Sigmoid colon (tissue), 7 donors: ENCODE measurements around the gene MAN2A1. TPM values are rescaled to one million over a fixed set of nuclear protein-coding genes. Genes with fewer than 3 reads are reported as not detected.

Experiments
- DNase-seq: peaks from one replicate; pipeline ENCODE4 v3.0.0-alpha.2; 2019
- H3K27ac ChIP-seq, 4 donors: fragments of 200-600 bp; sonication (generic); one replicate each; pipeline ENCODE4 v1.5.1; 2016 to 2019; ENCODE audit warnings: mild to moderate bottlenecking in 1 of 4
- H3K27me3 ChIP-seq, 3 donors: fragments of 200-600 bp; sonication (generic); one replicate each; pipeline ENCODE4 v1.5.1; 2019; ENCODE audit warnings: mild to moderate bottlenecking in 1 of 3
- H3K36me3 ChIP-seq, 4 donors: fragments of 200-600 bp; sonication (generic); one replicate each; pipeline ENCODE4 v1.5.1; 2016 to 2019
- H3K4me1 ChIP-seq, 4 donors: fragments of 200-600 bp; sonication (generic); one replicate each; pipeline ENCODE4 v1.5.1; 2017 to 2019
- H3K4me3 ChIP-seq, 4 donors: fragments of 200-600 bp; sonication (generic); one replicate each; pipeline ENCODE4 v1.5.1; 2017 to 2019; ENCODE audit warnings: mild to moderate bottlenecking in 2 of 4, moderate library complexity in 1 of 4
- H3K9me3 ChIP-seq, 4 donors: fragments of 200-600 bp in 3 of 4; sonication (generic) in 3 of 4; one replicate each; pipeline versions ENCODE4 v1.5.1 to v1.6.1; 2013 to 2019
- EP300 ChIP-seq, 4 donors: sonication (generic); formaldehyde crosslinking; IDR thresholded peaks; one replicate each; pipeline ENCODE4 v1.6.1; 2017; ENCODE audit warnings: antibody characterized with exemption in 4 of 4
- POLR2A ChIP-seq, 2 donors: fragments of 450-650 bp; IDR thresholded peaks; one replicate each; pipeline ENCODE4 v1.6.1; 2016; ENCODE audit warnings: antibody characterized with exemption in 2 of 2, mild to moderate bottlenecking in 2 of 2, moderate library complexity in 2 of 2
- POLR2AphosphoS5 ChIP-seq, 4 donors: sonication (generic); formaldehyde crosslinking; IDR thresholded peaks; one replicate each; pipeline ENCODE4 v1.6.1; 2017; ENCODE audit warnings: antibody characterized with exemption in 4 of 4
- WGBS, 2 donors: extraction: QIAGEN DNeasy Blood & Tissue Kit; methylation state at CpG; one replicate each; pipeline ENCODE4 v1.1.7; 2013; 5-methylcytosine and 5-hydroxymethylcytosine counted together
- intact Hi-C: fragments of 100-400 bp; cut with DNase I; formaldehyde crosslinking; loops from one replicate; pipeline ENCODE4 v1.15.1; 2023
- polyA plus RNA-seq, 3 donors: library from polyadenylated mRNA; stranded (reverse); fragments of 200-250 nt; gene quantifications; one replicate each; pipeline ENCODE4 v1.2.3, GENCODE V29; 2013
- total RNA-seq, 4 donors: library from RNA; depleted of rRNA; stranded (reverse); fragments of >200 nt; gene quantifications; one replicate each; pipeline ENCODE4 v1.1.0, GENCODE V29; 2016
- TF ChIP-seq, protein P1 (sequence below), 4 experiments: fragments of 450-650 bp in 3 of 4; fragments of 200-600 bp in 1 of 4; IDR thresholded peaks; one replicate each; pipeline ENCODE4 v1.5.1; 2016 to 2019; ENCODE audit warnings: antibody characterized with exemption in 4 of 4, mild to moderate bottlenecking in 3 of 4, moderate library complexity in 2 of 4
- donor health status: healthy with polysubstance abuse.
- donor health status: Bipolar disorder and iron deficiency.
- donor health status: healthy.

Gene MAN2A1
- total and polyA plus RNA-seq, 7 donors, result 3.6 to 58.4 (median 40.2) TPM

DNA sequence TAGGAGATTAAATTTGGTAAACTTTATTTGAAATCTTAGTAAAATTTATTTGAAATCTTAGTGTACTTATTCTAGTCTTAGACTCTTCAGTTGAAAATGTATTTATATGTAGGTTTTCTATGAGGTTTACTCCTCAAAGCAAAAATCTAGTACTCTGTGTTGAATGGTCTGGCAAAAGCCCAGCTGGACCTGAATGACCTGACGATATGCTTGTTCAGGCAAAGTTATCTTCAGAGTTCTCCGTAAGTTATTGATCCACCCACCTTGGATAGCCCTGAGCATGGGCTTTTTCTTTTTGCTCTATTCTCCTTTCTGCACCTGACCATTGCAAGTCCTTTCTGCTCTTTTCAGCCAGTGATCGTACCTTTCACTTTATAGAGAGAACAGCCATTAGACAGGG lies 158.4 kb downstream of the MAN2A1 start:
- Histone ChIP-seq H3K36me3 (peaks cover 0 to 38% (median 8%) of the 10 kb centered on the region in 4 donors), H3K9me3 (no peaks in the 10 kb centered on the region), H3K27ac (no peak overlapping the region), H3K27me3 (no peaks in the 10 kb centered on the region), H3K4me3 (no peak overlapping the region), H3K4me1 (peaks cover 0 to 6% (median 2%) of the 10 kb centered on the region in 4 donors)
- no peak for DNase-seq
- WGBS, 2 donors, result 98% methylated on average over 3 of the region's 3 CpGs
- intact Hi-C loops, result no loop called here
- TF ChIP-seq, protein P1, sequence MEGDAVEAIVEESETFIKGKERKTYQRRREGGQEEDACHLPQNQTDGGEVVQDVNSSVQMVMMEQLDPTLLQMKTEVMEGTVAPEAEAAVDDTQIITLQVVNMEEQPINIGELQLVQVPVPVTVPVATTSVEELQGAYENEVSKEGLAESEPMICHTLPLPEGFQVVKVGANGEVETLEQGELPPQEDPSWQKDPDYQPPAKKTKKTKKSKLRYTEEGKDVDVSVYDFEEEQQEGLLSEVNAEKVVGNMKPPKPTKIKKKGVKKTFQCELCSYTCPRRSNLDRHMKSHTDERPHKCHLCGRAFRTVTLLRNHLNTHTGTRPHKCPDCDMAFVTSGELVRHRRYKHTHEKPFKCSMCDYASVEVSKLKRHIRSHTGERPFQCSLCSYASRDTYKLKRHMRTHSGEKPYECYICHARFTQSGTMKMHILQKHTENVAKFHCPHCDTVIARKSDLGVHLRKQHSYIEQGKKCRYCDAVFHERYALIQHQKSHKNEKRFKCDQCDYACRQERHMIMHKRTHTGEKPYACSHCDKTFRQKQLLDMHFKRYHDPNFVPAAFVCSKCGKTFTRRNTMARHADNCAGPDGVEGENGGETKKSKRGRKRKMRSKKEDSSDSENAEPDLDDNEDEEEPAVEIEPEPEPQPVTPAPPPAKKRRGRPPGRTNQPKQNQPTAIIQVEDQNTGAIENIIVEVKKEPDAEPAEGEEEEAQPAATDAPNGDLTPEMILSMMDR (IDR thresholded peaks at IDR 0.05), result no peak
- TF ChIP-seq POLR2AphosphoS5 (IDR thresholded peaks at IDR 0.05), result no peak
- no peak for TF ChIP-seq POLR2A (IDR thresholded peaks at IDR 0.05)
- no peak for TF ChIP-seq EP300 (IDR thresholded peaks at IDR 0.05)

DNA sequence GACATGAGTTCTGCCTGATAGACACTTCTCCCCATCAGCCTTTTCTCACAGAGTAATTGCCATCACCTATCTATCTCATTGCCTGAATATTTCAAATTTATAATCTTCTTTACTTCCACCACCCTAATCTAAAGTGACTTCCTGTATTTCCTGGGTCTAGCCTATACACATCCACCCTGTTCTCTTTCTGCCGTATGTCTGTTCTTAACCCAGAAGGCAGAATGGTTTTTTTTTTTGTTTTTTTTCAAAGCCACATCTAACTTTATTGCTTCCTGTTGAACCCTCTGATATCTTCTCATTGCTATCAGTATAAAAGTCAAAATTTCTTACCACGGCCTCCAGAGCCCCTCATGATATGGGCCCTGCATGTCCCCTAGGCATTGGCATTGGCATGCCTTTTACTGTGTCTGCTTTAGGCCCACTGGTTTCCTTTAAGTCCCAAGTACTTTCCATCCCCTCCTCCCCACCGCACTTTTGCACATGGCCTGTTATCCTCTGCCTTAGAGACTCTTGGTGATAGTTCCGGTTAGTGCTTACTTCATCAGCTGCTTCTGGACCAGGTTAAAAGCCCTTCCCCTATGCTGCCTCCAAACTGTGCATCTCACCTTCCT lies 159.9 kb downstream of the MAN2A1 start:
- Histone ChIP-seq H3K9me3 (no peaks in the 10 kb centered on the region), H3K36me3 (peaks cover 0 to 34% (median 8%) of the 10 kb centered on the region in 4 donors), H3K27me3 (no peaks in the 10 kb centered on the region), H3K4me3 (no peak overlapping the region), H3K27ac (no peak overlapping the region), H3K4me1 (peaks cover 0 to 12% (median 7%) of the 10 kb centered on the region in 4 donors)
- intact Hi-C loops, result loop anchor here (5.0 kb wide), 1 partner anchor 157 kb away; no protein-coding TSS in a partner anchor
- TF ChIP-seq POLR2A (IDR thresholded peaks at IDR 0.05) (no peak), POLR2AphosphoS5 (IDR thresholded peaks at IDR 0.05) (no peak), EP300 (IDR thresholded peaks at IDR 0.05) (no peak)
- TF ChIP-seq, protein P1 (IDR thresholded peaks at IDR 0.05), result no peak
- WGBS, 2 donors, result 84 to 95% methylated on average over 4 of the region's 4 CpGs
- DNase-seq, result no peak

DNA sequence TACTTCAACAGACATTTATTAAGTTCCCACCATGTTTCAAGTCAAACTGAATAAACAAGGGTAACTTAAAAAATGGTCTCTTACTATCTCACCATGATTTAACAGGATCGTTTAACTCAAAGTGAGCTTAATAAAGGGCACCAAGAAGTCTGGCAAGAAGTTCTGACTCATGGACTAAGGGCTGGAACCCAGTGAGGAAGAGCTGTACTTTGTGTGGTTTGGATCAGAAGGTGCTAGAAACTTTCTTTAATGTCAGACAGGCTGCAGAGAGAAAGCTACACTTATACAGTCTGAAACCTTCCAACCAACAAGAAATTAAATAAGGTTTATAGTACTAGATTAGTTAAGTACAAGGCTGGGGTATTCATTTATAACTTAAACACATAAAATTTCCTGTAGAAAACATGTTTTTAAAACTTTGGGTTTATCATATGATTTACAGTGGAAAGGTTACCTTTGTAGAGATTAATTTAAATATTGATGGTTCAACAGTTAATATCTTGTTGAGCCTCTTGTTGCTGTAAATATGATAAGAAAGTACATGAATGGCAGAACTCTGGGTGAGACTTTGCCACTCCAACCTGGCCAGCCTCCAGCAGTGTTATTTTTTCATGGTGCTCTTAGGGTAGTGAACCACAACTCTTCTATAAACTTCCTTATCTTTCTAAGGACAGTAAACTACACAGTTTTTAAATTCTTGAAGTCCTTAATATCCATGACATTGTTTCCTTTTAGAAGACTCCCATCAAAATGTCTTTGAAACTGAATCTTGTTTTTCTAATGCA lies 162.8 kb downstream of the MAN2A1 start:
- WGBS, 2 donors, result 76 to 92% methylated on average over 1 of the region's 1 CpG
- Histone ChIP-seq H3K9me3 (no peaks in the 10 kb centered on the region), H3K27me3 (no peaks in the 10 kb centered on the region), H3K4me3 (no peak overlapping the region), H3K27ac (no peak overlapping the region), H3K36me3 (peaks cover 3 to 56% (median 15%) of the 10 kb centered on the region in 4 donors), H3K4me1 (peaks cover 0 to 12% (median 7%) of the 10 kb centered on the region in 4 donors)
- intact Hi-C loops, result loop anchor here (5.0 kb wide), 1 partner anchor 160 kb away; no protein-coding TSS in a partner anchor
- no peak for TF ChIP-seq POLR2A (IDR thresholded peaks at IDR 0.05)
- TF ChIP-seq, protein P1 (IDR thresholded peaks at IDR 0.05), result no peak
- TF ChIP-seq POLR2AphosphoS5 (IDR thresholded peaks at IDR 0.05), result peak in 1 of 4 donors; percentile 51
- DNase-seq, result no peak

DNA sequence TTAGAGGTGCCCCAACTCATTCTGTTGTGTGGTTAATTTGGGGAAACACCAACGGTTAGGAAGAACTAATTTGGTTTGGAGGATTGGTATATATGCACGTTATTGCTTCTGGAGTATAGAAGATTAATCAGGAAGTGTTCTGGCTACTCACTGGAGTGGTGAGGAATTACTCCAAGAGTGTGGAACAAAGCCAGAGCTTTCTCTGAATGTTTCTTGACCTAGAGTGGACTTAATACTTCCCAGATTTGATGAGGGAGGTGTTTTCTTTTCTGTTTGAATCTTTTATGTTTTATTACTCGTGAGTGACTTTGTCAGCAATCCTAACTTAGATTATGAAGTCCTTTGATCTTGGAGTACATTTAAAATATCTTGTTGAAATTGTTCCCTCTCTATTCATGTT lies 163.7 kb downstream of the MAN2A1 start:
- H3K9me3 ChIP-seq, result no peaks in the 10 kb centered on the region
- no peak overlapping the region for H3K4me3 ChIP-seq
- peaks cover 6 to 55% (median 15%) of the 10 kb centered on the region in 4 donors for H3K36me3 ChIP-seq
- TF ChIP-seq EP300 (IDR thresholded peaks at IDR 0.05), result no peak
- H3K27ac ChIP-seq, result no peak overlapping the region
- WGBS, 2 donors, result 14 to 58% methylated on average over 3 of the region's 3 CpGs
- intact Hi-C loops, result loop anchor here (5.0 kb wide), 1 partner anchor 161 kb away; no protein-coding TSS in a partner anchor
- peaks cover 0 to 12% (median 7%) of the 10 kb centered on the region in 4 donors for H3K4me1 ChIP-seq
- H3K27me3 ChIP-seq, result no peaks in the 10 kb centered on the region
- DNase-seq, result no peak

DNA sequence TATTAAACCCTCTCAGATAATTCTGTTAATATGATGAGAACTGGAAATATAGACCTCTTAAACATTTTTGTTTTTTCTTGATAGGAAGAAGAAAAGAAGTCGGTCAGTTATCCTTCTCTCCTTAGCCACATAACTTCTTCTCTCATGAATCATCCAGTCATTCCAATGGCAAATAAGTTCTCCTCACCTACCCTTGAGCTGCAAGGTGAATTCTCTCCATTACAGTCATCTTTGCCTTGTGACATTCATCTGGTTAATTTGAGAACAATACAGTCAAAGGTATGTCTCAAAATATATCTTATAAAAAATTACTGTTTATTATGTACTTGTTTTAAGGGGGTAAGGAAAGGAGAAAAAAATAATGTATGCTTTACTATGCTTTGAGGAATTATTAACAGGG lies 165.3 kb downstream of the MAN2A1 start:
- H3K36me3 ChIP-seq, result peaks cover 3 to 41% (median 12%) of the 10 kb centered on the region in 4 donors
- TF ChIP-seq, protein P1 (IDR thresholded peaks at IDR 0.05), result no peak
- TF ChIP-seq POLR2AphosphoS5 (IDR thresholded peaks at IDR 0.05) (no peak), EP300 (IDR thresholded peaks at IDR 0.05) (no peak), POLR2A (IDR thresholded peaks at IDR 0.05) (no peak)
- no peak for DNase-seq
- H3K4me1 ChIP-seq, result peaks cover 0 to 12% (median 7%) of the 10 kb centered on the region in 4 donors
- no peak overlapping the region for H3K4me3 ChIP-seq
- no peaks in the 10 kb centered on the region for H3K9me3 ChIP-seq
- intact Hi-C loops, result no loop called here
- 94 to 98% methylated on average over 1 of the region's 1 CpG for WGBS, 2 donors
- no peaks in the 10 kb centered on the region for H3K27me3 ChIP-seq
- no peak overlapping the region for H3K27ac ChIP-seq
